RWPE1 (cell line): ENCODE measurements around the gene PTPRD.
"Not testable (repeated sequence)": the region's sequence is repeated elsewhere in the genome, so short reads cannot be mapped to it uniquely, and the experiment has no call there.

Experiments used
- CTCF ChIA-PET: fragments of 350-600 bp; sonication (Branson Sonifier 250); formaldehyde crosslinking; extraction: SDS; loops from one replicate; lab custom pipeline; 2021; lab: Yijun Ruan, JAX
- POLR2A ChIA-PET: fragments of 400-600 bp; formaldehyde crosslinking; extraction: SDS; loops from one replicate; lab custom pipeline; 2020; ENCODE audit warnings: antibody characterized with exemption; ENCODE audit not compliant: low non-redundant PET; lab: Yijun Ruan, JAX
- DNase-seq: peaks from one replicate; pipeline ENCODE4 v3.0.0; 2012; ENCODE audit warnings: low spot score
- H3K27ac ChIP-seq: fragments of 450-650 bp; 2 replicates; pipeline ENCODE4 v1.5.1; 2017
- TF ChIP-seq, protein P1 (sequence below): fragments of 450-650 bp; conservative IDR thresholded peaks from 2 replicates; pipeline ENCODE4 v1.5.1; 2017; ENCODE audit warnings: low read depth, mild to moderate bottlenecking

The PTPRD gene

DNA sequence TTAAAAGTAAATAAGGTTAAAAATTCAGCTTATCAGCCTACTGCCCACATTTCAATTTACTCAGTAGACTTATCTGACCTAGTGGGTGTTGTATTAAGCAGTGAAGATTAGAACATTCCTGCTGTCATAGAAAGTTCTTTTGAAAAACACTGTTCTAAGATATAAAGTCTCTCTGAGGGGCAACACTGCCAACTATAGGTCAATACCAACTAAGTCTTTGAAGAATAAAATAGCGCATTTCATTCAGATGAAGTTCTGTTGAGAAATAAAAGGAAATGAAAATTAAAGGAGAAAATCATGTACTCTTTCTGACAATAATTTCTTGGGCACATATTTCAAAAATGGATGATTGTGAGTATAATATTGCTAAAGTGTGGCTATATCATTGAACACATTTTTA is 86.8 kb downstream of the PTPRD start:
- H3K27ac ChIP-seq: no peak overlapping the region
- TF ChIP-seq, protein P1, sequence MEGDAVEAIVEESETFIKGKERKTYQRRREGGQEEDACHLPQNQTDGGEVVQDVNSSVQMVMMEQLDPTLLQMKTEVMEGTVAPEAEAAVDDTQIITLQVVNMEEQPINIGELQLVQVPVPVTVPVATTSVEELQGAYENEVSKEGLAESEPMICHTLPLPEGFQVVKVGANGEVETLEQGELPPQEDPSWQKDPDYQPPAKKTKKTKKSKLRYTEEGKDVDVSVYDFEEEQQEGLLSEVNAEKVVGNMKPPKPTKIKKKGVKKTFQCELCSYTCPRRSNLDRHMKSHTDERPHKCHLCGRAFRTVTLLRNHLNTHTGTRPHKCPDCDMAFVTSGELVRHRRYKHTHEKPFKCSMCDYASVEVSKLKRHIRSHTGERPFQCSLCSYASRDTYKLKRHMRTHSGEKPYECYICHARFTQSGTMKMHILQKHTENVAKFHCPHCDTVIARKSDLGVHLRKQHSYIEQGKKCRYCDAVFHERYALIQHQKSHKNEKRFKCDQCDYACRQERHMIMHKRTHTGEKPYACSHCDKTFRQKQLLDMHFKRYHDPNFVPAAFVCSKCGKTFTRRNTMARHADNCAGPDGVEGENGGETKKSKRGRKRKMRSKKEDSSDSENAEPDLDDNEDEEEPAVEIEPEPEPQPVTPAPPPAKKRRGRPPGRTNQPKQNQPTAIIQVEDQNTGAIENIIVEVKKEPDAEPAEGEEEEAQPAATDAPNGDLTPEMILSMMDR: no peak
- ChIA-PET CTCF (no interaction called here), POLR2A (no interaction called here)
- no peak for DNase-seq

GRCh38 chr9:10523164-10523563 is 89.6 kb downstream of the PTPRD start:
- CTCF ChIA-PET: no interaction called here
- no peak for DNase-seq
- no peak overlapping the region for H3K27ac ChIP-seq
- POLR2A ChIA-PET: no interaction called here
- TF ChIP-seq, protein P1: no peak

- no peak overlapping the region for H3K27ac ChIP-seq
- POLR2A ChIA-PET: no interaction called here
- CTCF ChIA-PET: no interaction called here
- DNase-seq: no peak
- TF ChIP-seq, protein P1: no peak
Observed at GRCh38 chr9:10512144-10512543, 100.7 kb downstream of the PTPRD start.

DNA sequence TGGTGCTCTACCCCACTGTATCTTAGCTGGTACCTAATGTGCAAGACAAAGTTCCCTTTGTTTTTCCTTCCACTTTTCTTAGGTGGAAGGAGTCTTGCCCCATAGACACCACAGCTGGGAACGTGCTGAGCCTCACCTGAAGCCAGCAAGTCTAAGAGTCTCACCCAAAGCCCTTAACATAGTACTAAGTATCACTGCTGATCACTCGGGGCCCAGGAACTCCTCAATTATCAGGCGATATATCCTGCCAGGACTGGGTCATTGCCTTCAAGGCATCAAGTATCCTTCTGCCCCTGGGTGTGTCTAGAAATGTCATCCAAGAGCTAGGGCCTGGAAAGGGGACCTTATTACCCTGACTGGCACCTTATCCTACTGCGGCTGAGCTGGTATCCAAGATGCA is 123.9 kb downstream of the PTPRD start:
- no peak for DNase-seq
- no peak overlapping the region for H3K27ac ChIP-seq
- POLR2A ChIA-PET: no interaction called here
- TF ChIP-seq, protein P1: no peak
- CTCF ChIA-PET: no interaction called here

GRCh38 chr9:10479172-10479571 is 133.6 kb downstream of the PTPRD start:
- ChIA-PET POLR2A (no interaction called here), CTCF (interaction anchor here (0.7 kb wide), 1 partner anchor 174 kb away, joined by 5 read pairs; no protein-coding TSS in a partner anchor)
- DNase-seq: peak; percentile 5

DNA sequence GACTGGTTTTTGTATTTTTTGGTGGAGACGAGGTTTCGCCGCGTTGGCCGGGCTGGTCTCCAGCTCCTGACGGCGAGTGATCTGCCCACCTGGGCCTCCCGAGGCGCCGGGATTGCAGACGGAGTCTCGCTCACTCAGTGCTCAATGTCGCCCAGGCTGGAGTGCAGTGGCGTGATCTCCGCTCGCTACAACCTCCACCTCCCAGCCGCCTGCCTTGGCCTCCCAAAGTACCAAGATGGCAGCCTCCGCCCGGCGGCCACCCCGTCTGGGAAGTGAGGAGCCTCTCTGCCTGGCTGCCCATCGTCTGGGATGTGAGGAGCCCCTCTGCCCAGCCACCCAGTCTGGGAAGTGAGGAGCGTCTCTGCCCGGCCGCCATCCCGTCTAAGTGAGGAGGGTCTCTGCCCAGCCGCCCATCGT is 163.6 kb downstream of the PTPRD start:
- H3K27ac ChIP-seq, DNase-seq, CTCF ChIA-PET, POLR2A ChIA-PET: not testable (repeated sequence)

More at GRCh38 chr9:10479172-10479571, 133.6 kb downstream of the PTPRD start:
- no peak overlapping the region for H3K27ac ChIP-seq
- TF ChIP-seq, protein P1: 0 out of 2 replicates have a peak, but pooled peaks have one; percentile 21

GRCh38 chr9:10447036-10447435 is 165.8 kb downstream of the PTPRD start:
- ChIA-PET POLR2A (no interaction called here), CTCF (no interaction called here)
- DNase-seq: no peak
- TF ChIP-seq, protein P1: no peak
- no peak overlapping the region for H3K27ac ChIP-seq
